Measurements from ENCODE around the gene STARD13. TPM values are rescaled to one million over a fixed set of nuclear protein-coding genes. Genes with fewer than 3 reads are reported as not detected.

The STARD13 gene
- polyA plus RNA-seq, 1 experiment, result 21.2 TPM

DNA sequence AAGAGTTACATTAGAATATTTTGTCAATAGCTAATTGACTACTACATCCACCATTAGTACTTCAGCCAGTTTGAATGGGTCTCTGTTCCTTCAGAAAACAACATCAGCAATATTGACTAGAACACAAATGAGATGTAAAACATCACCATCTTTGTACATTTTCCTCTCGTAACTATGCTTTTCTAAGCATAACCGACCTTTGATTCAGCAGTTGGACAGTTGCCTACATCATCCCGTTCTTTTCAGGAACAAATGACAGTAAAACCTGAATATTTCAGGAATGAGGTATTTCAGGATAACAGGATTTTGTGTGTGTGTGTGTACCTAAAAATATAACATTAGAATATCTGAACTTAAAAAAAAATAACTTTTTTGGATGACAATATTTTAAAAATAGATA lies 60.9 kb downstream of the STARD13 start:
- TF ChIP-seq CTCF (IDR thresholded peaks at IDR 0.05; ENCODE audit: insufficient read depth, low read depth, low read length), result no peak
- H3K36me3 ChIP-seq (ENCODE audit: control insufficient read depth, insufficient read depth, low read length), result peaks cover 3% of the 10 kb centered on the region
- CTCF ChIA-PET, result interaction anchor here (1.6 kb wide), 1 partner anchor 17 kb away, joined by 3 read pairs; no protein-coding TSS in a partner anchor
- DNase-seq (ENCODE audit: low read depth), result no peak
- POLR2A ChIA-PET, result interaction anchor here (0.6 kb wide), 1 partner anchor 126 kb away, joined by 12 read pairs; no protein-coding TSS in a partner anchor
- H3K27me3 ChIP-seq (ENCODE audit: control insufficient read depth, insufficient read depth, low read length), result no peaks in the 10 kb centered on the region
- H3K4me3 ChIP-seq (ENCODE audit: low read depth, low read length), result no peak overlapping the region

DNA sequence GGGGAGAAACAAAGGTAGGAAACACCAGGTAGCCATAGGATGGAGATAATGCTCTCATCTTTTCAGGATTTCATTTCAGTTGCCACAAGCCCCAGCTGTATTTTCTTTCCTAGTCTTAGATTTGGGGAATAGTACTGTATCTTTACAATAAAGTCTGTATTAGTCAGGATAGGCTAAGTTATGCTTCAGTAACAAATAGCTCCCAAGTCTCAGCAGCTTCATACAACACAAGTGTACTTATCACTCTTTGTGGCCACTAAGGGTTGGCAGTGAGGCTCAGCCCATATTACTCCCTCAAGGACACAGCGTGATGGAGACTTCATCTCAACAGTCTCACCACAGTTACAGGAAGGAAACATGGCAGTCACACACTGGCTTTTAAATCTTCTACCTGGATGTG lies 61.4 kb downstream of the STARD13 start:
- ChIA-PET POLR2A (no interaction called here), CTCF (interaction anchor here (1.6 kb wide), 1 partner anchor 17 kb away, joined by 3 read pairs; no protein-coding TSS in a partner anchor)
- peaks cover 3% of the 10 kb centered on the region for H3K36me3 ChIP-seq (ENCODE audit: control insufficient read depth, insufficient read depth, low read length)
- H3K4me3 ChIP-seq (ENCODE audit: low read depth, low read length), result no peak overlapping the region
- TF ChIP-seq CTCF (IDR thresholded peaks at IDR 0.05; ENCODE audit: insufficient read depth, low read depth, low read length), result no peak
- no peak for DNase-seq (ENCODE audit: low read depth)
- H3K27me3 ChIP-seq (ENCODE audit: control insufficient read depth, insufficient read depth, low read length), result no peaks in the 10 kb centered on the region

DNA sequence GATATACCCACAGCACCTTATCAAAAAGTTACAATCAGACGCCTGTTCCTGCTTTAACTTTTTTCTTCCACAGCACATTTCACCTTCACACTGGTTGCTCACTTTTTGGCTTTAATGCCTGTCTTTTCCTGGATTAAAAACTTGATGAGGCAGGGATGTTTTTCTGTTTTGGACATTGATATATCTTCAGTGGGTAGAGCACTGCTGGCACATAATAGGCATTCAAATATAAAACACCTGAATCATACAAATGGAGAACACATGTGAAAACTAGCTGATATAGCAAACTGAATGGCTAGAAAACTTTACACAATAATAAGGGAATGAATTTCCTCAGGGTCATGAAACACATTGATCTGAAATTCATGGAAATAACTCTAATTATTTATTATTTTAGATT lies 65.6 kb downstream of the STARD13 start:
- Histone ChIP-seq H3K27me3 (ENCODE audit: control insufficient read depth, insufficient read depth, low read length) (no peaks in the 10 kb centered on the region), H3K36me3 (ENCODE audit: control insufficient read depth, insufficient read depth, low read length) (peaks cover 3% of the 10 kb centered on the region), H3K4me3 (ENCODE audit: low read depth, low read length) (no peak overlapping the region)
- DNase-seq (ENCODE audit: low read depth), result no peak
- ChIA-PET CTCF (interaction anchor here (1.8 kb wide), 1 partner anchor 8 kb away, joined by 8 read pairs; no protein-coding TSS in a partner anchor), POLR2A (no interaction called here)
- TF ChIP-seq CTCF (IDR thresholded peaks at IDR 0.05; ENCODE audit: insufficient read depth, low read depth, low read length), result no peak

DNA sequence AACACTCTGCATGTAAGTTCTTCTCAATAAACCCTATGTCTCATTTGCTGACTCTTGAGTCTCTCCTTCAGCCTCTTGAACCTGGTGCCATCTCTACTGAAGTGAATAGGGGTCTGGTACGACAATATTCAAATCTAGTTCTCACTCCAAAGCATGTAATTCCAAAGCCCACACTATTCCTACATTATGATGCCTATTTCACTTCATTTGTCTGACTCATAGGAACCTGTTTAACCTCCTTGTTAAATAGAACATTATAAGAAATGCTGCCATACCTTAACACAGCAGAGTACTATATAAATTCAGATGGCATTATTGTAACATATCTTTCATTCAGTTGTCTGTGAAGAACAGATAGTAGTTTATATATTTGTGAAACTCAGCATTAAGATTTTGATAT lies 67.1 kb downstream of the STARD13 start:
- CTCF ChIA-PET, result interaction anchor here (0.6 to 0.9 kb wide), 2 partner anchors 325 to 504 kb away, joined by 3 to 5 read pairs; no protein-coding TSS in a partner anchor
- no peak overlapping the region for H3K4me3 ChIP-seq (ENCODE audit: low read depth, low read length)
- H3K27me3 ChIP-seq (ENCODE audit: control insufficient read depth, insufficient read depth, low read length), result no peaks in the 10 kb centered on the region
- POLR2A ChIA-PET, result interaction anchor here (0.6 kb wide), 1 partner anchor 10 kb away, joined by 5 read pairs; no protein-coding TSS in a partner anchor
- DNase-seq (ENCODE audit: low read depth), result no peak
- TF ChIP-seq CTCF (IDR thresholded peaks at IDR 0.05; ENCODE audit: insufficient read depth, low read depth, low read length), result no peak
- peaks cover 3% of the 10 kb centered on the region for H3K36me3 ChIP-seq (ENCODE audit: control insufficient read depth, insufficient read depth, low read length)

DNA sequence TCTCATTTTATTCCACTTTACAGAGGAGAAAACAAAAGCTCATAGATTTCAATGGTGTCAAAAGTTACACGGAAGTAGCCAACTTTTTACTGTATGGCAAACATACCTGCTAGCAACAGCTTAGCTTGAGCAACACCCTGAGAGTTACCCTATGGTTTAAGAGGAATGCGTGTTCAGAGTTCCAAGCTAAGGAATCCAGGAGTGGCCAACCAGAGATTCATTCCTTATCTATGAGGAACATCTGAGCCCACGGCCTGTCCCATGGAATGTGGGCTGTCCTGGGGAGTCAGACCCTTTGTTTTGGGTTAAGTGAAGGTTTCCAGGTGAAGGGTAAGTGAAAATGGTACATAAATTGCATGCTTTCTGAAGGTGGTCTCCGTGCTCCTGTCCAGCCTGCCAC lies 67.5 kb downstream of the STARD13 start:
- ChIA-PET POLR2A (interaction anchor here (0.6 kb wide), 2 partner anchors 10 to 12 kb away, joined by 4 to 5 read pairs; no protein-coding TSS in a partner anchor), CTCF (interaction anchor here (0.6 to 0.9 kb wide), 2 partner anchors 325 to 505 kb away, joined by 3 to 5 read pairs; no protein-coding TSS in a partner anchor)
- DNase-seq (ENCODE audit: low read depth), result no peak
- Histone ChIP-seq H3K36me3 (ENCODE audit: control insufficient read depth, insufficient read depth, low read length) (peaks cover 3% of the 10 kb centered on the region), H3K4me3 (ENCODE audit: low read depth, low read length) (no peak overlapping the region), H3K27me3 (ENCODE audit: control insufficient read depth, insufficient read depth, low read length) (no peaks in the 10 kb centered on the region)
- TF ChIP-seq CTCF (IDR thresholded peaks at IDR 0.05; ENCODE audit: insufficient read depth, low read depth, low read length), result no peak

Data from BJ (cell line).